GM19238 (cell line): ENCODE data around the gene CCDC88B.
"Not testable (repeated sequence)": the region's sequence is repeated elsewhere in the genome, so short reads cannot be mapped to it uniquely, and the experiment has no call there.

Experiments
- DNase-seq: peaks from one replicate; pipeline ENCODE4 v3.0.0; 2011; ENCODE audit warnings: low spot score; ENCODE audit not compliant: insufficient read length

The CCDC88B gene

DNA sequence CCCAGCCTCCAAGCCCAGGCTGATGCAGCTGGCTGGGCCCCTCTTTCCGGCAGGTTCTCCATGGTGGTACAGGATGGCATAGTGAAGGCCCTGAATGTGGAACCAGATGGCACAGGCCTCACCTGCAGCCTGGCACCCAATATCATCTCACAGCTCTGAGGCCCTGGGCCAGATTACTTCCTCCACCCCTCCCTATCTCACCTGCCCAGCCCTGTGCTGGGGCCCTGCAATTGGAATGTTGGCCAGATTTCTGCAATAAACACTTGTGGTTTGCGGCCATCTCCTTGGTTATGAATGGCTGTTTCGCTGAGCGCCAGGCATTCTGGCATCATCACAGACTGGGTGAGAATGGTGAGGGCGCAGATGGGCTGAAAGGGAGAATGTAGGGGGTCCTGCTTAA lies 18.5 kb upstream of the CCDC88B start:
- no peak for DNase-seq

DNA sequence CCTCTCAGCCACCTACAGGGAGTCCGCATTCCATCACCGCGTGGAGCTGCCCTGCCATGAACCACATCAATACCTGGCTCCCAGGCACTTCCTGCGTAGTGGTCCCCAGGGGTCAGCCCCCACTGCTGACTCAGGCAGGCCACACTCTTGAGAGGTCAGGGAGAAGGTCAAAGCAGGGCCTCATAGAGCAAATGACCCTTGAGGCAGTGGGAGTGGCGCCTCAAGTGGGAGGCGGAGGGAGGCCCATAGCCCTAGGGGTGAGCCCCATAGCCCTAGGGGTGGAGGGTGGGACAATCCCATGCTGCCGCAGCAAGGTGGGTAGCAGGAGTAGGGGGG lies 17.1 kb upstream of the CCDC88B start:
- no peak for DNase-seq

DNA sequence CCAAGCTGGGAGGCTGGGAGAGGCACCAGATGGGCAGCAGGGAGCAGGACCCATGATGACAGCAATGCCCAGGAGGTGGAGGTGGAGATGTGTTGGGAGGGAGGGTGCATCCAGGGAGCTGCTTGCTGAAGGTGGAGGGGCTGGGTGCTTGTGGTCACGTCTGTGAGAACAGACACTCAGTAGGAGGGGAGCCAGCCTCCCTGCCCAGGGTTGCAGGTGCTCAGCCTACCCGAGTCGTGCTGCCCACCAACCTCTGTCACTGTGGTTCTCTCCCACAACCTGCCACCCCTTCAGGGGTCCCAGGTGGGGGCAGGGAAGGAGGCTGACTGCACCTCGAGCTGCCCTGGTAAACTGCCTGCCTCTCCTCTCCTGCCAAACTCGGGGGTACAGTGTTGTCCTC lies 16.6 kb upstream of the CCDC88B start:
- DNase-seq, result no peak

DNA sequence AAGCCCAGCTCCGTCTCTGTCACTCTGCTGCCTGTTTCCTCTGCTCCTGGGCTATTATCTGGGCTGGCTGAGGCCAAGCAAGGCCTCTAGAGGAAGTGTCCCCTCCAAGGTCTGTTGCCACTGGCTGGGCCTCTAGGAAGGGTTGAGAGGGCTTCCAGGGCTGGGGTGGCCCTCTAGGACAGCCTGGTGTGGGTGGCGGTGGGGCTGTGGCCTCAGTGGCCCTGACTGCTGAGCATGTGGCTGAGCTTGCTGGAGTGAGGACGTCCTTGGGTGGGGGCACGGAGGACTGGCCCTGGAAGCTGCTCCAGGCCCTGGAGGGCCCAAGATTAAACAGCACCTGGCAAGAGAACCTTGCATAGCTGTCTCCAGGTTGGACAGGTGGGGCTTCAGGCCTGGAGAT lies 16.0 kb upstream of the CCDC88B start:
- DNase-seq, result not testable (repeated sequence)

DNA sequence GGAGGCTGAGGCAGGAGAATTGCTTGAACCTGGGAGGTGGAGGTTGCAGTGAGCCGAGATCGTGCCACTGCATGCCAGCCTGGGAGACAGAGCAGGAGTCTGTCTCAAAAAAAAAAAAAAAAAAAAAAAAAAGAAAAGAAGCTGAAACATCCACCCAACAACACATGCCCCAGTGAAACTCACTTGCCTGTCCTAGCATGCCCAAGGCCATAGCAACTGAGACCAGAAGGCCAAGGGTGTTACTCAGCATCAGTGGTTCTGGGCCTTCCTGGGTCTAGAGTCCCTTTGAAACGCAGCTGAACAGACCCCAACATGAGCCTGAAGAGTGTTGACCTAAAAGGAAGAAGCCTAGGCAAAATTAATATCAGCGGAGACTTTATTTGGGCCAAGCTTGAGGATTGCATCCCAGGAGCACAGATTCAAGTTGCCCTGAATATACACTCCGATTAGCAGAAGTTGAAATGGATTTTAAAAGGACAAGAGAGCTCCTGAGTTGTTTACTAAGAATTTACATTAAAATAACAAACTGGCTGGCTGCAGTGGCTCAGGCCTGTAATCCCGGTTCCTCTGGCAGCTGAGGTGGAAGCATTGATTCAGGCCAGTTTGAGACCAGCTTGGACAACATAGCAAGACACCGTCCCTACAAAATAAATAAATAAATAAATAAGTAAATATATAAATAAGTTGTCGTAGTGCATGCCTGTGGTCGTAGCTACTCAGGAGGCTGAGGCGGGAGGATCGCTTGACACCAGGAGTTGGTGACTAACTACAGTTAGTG lies 15.1 kb upstream of the CCDC88B start:
- DNase-seq, result no peak

DNA sequence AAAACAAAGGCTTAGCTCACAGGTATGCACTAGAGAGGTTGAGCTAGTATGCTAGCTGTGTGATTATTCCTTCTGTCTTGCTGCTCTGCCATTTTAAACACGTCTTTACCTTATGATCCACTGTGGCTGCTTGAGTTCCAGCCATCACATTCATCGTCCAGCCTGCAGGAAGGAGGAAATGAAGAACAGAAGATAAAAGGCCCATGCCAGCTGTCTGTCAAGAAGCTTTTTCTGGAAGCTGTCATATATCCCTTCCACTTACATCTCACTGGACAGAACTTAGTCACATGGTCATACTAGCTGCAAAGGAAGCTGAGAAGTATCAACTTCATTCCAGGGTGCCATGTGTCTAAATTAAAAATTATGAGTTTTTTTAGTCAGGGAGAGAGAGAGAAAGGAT lies 12.6 kb upstream of the CCDC88B start:
- DNase-seq, result no peak

DNA sequence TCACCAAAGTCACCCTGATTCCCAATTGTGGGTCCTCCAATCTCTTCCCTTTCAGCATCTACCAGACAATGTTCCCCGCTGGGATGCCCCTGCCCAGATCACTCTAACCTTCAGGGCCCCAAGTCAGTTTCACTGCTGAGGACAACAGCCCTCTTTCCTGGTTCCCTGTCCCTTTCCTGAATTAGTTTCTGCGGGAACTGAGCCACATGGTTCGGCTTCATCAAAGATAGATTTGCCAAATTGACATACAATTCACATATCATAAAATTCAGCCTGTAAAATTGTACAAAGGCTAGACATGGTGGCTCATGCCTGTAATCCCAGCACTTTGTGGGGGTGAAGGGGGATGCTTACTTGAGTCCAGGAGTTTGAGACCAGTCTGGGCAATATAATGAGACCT lies 12.0 kb upstream of the CCDC88B start:
- DNase-seq, result no peak

DNA sequence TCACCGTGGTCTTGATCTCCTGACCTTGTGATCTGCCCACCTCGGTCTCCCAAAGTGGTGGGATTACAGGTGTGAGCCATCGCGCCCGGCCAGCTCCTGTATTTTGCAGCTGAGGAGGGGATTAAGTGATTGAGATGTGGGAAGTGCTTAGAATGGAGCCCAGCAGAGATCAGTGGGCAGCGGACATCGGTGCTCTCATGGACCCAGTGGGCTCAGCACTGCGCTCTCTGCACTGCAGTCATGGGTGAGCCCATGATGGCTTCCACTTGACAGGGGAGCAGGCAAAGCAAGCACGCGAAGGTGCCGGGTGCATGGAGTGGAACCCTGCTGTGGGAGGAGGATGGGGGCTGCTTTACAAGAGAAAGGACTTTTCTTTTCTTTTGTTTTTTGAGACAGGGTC lies 9.1 kb upstream of the CCDC88B start:
- no peak for DNase-seq

DNA sequence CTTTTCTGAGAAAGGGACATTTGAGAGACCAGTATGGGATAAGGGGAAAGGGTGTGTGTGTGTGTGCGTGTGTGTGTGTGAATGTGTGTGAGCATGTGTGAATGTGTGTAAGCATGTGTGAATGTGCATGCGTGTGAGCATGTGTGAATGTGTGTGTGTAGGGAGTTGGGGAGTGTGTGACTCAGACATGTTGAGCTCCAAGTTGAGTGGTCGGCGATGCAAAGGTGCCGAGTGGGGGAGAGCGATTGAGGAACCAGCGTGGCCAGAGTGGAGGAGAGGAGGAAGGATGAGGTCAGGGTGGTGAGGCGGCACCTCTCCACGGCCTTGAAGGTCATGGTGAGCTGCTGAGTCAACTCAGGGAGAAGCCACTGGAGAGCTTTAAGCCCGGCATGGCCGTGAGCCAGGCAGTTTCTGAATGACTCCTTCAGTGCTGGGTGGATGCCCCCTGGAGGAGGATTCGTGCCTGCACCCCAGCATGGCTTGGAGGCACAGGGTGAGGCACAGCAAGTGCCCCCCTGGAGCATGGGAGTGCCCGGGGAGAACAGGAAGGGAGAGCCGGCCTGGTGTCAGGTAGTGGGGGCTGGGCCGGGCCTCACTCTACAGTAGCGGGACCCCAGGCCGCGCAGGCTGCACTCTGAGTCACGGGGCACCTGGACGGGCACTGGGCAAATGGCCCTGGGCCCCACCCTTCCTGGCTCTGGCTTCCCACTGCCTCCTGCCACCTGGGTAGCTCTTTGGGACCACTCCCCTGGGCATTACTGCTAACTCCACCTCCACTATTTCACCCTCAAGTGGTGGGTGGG lies 8.2 kb upstream of the CCDC88B start:
- DNase-seq, result peak; percentile 66

DNA sequence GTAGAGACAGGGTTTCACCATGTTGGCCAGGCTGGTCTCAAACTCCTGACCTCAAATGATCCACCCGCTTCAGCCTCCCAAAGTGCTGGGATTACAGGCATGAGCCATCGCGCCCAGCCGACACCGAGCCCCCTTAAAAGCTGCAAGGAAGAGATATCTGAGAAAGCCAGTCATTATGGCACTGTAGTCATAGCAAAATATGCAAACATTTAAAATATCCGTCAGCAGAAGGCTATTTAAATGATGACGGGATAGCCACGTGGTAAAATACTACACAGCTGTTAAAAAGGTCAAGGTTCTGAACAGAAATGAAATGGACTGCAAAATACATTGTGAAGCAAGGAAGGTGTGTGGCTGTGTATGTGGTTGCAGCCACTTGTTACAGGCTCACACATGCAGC lies 6.4 kb upstream of the CCDC88B start:
- DNase-seq, result no peak

DNA sequence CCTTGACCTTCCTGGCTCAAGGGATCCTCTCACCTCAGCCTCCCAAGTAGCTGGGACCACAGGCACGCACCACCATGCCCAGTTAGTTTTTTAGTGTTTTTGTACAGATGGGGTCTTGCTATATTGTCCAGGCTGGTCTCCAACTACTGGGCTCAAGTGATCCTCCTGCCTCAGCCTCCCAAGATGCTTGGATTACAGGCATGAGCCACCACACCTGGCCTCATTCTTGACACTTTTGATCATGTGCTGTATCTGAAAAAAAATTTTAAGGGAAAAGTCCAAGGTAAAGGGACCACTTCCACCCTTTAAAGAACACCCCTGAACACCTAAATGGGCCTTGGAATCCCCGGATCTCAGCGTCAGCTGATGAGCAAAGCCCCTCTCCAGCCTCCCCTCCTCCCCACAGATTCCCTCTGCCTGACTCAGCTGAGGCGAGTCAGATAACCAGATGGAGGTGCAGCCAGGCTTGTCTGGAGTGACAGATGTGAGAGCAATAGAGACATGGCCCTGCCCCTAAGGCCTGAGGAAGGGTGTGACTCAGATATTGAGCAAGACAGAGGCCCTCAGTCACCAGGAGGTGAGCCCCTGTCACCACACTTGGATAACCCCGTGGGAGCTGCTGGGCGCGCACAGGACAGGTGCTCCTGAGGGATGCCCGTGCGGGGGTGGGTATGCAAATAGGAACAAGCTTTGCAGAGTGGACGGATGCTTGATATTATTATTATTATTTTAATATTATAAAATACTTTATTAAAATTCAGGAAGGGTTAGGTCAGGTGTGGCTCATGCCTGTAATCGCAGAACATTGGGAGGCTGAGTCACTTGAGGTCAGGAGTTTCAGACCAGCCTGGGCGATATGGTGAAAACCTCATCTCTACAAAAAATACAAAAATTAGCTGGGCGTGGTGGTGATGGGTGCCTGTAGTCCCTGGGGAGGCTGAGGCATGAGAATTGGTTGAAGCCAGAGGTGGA lies 5.0 kb upstream of the CCDC88B start:
- peak; percentile 86 for DNase-seq

DNA sequence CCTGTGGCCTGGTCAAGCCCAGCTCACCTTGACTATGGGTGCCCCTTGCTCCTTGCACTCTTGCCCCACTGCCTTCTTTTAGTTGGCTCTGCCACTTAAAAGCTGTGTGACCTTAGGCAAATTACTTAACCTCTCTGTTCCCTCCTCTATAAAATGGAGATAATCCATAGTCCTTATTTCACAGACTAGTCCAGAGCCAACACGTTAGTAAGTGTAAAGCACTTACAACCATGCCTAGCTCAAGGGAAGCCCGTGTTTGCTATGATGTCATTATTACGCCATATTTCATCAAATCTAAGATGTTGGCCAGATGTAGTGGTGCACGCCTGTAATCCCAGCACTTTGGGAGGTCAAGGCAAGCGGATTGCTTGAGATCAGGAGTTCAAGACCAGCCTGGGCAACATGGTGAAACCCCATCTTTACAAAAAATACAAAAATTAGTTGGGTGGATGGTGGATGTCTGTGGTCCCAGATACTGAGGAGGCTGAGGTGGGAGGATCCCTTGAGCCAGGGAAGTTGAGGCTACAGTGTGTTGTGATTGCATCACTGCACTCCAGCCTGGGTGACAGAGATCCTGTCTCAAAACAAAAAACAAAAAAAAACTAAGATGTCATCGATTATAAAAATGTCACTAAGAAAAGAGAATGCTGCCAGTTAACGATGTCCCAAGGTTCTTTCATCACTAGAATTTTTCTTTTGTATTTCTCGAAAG lies 2.3 kb upstream of the CCDC88B start:
- no peak for DNase-seq

DNA sequence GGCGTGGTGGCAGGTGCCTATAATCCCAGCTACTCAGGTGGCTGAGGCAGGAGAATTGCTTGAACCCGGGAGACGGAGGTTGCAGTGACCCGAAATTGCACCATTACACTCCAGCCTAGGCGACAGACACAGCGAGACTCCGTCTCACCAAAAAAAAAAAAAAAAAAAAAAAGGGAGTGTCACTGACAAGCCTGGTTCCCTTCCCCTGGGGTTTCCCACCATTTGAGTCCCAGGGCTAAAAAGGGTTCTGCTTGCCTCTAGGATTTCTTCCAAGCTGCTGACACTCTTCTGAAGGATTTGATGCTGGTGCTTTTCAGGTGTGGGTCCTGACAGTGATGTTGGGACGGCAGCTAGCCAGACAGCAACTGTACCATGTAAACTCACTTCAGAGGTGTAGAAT lies 1.3 kb upstream of the CCDC88B start:
- no peak for DNase-seq

DNA sequence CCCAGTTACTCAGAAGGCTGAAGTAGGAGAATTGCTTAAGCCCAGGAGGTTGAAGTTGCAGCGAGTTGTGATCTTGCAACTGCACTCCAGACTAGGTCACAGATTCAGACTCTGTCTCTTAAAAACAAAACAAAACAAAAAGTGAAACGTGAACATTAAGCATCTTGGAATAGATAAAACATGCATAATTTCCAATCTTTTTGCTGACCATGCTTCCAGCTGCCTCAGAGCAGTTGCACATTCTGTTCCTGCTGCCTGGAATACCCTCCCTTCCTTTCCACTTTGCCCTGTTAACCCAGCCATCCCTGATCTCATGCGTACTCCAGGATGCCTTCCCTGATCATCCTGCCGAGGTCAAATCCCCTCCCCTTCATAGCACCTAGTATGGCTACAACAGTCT lies 718 bp upstream of the CCDC88B start:
- no peak for DNase-seq

DNA sequence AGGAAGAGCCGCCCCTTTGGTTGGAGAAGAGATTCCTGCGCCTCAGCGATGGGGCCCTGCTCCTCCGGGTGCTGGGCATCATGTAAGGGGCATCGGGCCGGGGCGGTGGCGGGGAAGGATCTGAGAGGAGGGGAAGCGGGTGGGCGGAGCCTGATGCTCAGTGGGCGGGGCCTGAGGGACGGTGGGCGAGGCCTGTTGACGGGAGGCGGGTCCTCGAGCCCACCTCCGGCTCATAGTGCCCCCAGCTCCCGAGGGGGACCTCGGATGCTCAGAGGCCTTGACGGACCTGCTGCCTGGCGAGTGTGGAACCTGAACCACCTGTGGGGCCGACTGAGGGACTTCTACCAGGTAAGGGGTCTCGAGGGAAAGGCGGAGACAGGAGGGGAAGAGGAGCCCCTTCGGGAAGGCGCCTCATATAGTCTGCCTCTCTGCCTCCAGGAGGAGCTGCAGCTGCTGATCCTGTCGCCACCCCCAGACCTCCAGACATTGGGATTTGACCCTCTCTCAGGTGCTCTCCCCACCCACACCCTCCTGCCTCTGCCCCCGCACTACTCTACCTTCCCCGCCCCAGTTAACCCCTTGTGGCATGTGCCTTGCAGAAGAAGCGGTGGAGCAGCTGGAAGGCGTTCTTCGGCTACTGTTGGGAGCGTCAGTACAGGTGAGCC lies 799 bp downstream of the CCDC88B start:
- DNase-seq, result peak; percentile 77

DNA sequence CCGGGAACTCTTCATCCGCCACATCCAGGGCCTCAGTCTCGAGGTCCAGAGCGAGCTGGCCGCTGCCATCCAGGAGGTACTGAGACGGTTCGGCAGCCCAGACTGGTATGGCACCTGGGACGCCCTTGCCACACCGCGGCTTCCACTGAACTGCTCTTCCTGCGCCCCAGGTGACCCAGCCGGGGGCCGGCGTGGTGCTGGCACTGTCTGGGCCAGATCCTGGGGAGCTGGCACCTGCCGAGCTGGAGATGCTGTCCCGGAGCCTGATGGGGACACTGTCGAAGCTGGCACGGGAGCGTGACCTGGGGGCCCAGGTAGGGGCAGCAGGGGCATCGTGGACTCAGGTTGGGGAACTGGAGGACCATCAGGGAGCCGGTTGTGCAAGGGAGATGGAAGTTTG lies 1.4 kb downstream of the CCDC88B start:
- no peak for DNase-seq

DNA sequence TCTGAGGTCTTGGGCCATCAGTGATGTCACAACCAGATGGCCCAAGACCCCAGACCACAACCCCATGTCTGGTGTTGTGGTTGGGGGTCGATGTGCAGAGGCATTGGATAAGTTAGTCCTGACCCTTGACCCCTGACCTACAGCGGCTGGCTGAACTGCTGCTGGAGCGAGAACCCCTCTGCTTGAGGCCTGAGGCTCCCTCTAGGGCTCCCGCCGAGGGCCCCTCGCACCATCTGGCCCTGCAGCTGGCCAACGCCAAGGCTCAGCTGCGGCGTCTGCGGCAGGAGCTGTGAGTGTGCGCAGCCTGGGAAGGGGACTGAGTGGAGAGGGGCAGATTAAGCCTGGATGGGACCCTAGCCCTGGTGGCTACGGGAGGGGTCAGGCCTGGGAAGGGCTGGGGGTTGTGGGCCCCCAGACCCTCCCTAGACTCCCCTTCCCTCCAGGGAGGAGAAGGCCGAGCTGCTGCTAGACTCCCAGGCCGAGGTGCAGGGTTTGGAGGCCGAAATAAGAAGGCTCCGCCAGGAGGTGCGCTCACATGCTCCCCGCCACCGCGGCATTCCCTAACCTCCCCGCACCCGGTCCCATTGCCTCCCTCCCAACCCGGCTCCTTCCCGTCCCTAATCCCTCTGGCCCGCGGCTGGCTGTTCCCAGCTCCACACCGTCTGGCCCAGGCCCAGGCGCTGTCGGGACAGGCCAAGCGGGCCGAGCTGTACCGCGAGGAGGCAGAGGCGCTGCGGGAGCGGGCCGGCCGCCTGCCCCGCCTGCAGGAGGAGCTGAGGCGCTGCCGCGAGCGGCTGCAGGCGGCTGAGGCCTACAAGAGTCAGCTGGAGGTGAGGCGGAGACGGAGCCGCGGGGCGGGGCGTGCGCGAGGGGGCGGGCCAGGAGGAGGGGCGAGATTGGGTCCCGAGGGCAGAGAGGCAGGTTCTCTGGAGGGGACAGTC lies 2.1 kb downstream of the CCDC88B start:
- peak; percentile 96 for DNase-seq

DNA sequence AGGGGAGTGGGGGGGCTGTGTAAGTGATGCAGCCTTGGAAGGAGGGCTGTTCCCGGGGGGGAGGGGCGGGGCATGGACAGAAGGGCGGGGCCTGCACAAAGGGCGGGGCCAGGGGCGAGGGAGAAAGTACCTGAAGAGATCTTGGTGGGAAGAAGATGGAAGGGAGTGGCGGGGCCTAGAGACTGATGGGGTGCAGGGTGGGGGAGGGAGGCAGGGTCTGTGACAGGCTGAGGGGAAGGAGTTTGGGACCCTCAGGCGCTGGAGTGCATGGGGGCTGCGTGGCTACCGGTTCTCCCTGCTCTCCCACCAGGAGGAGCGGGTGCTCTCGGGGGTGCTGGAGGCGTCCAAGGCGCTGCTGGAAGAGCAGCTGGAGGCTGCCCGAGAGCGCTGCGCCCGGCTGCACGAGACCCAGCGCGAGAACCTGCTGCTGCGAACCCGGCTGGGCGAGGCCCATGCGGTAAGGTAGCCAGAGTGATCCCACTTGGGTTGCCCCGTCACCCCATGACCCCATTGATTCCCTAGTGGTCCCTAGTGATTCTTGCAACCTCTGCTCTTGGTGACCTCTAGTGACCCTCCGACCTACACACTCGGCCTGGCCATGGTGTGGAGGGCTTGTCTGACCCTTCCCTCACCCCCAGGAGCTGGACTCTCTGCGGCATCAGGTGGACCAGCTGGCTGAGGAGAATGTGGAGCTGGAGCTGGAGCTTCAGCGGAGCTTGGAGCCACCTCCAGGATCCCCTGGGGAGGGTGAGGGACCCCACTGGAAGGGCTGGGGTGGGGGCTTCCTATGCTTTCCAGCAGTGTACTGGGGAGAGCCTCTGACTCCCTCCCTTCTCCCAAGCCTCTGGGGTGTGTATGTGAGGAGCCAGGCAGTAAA lies 3.1 kb downstream of the CCDC88B start:
- no peak for DNase-seq
